ENCODE results near the gene ATF5. TPM values are rescaled to one million over a fixed set of nuclear protein-coding genes. Genes with fewer than 3 reads are reported as not detected.

ATF5 gene, protein sequence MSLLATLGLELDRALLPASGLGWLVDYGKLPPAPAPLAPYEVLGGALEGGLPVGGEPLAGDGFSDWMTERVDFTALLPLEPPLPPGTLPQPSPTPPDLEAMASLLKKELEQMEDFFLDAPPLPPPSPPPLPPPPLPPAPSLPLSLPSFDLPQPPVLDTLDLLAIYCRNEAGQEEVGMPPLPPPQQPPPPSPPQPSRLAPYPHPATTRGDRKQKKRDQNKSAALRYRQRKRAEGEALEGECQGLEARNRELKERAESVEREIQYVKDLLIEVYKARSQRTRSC
- 47.3 and 64.0 TPM in 2 replicates for total RNA-seq (2022)
- percentile 80 among the genes with signal in this experiment for Bru-seq, nascent RNA
- BruChase-seq, experiment 1, labeled RNA remaining after a 2-hour chase = percentile 88 among the genes with signal in this experiment
- BruChase-seq, experiment 2, labeled RNA remaining after a 6-hour chase = percentile 94 among the genes with signal in this experiment
- long read RNA-seq, partial matches to known transcripts = 2 of 16 reads
- long read RNA-seq, other reads (novel, unspliced or antisense) = 14 of 16 reads

DNA sequence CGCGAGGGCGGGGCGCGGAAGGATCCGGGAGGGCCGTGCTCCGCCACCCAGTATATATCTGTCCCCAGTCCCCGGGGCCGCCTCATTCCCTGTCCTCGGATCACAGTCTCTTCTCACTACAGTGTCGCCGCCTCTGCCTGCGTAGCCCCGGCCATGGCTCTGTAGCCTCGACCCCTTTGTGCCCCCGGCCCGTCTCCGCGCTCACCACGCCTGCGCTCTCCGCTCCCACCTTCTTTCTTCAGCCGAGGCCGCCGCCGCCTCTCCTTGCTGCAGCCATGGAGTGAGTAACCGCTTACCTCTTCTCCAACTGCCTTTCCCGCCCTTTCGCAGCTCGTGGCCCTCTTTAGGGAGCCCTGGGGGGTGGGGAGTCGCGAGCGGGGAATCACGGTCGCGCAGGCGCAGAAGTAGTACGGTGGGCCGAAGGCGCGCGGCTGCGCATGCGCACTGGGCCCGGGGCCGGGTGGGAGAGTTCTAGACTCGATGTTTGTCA lies at the start of gene ATF5, which contains the start of gene NUP62:
ATF5 (plus strand) TSS at position 85 of the 490 bp plus-strand sequence. CDS start 1,646 bp downstream, outside the sequence.
NUP62 (minus strand) TSS at position 384 of the 490 bp plus-strand sequence. CDS start 19,697 bp downstream, outside the sequence.
- H3K4me3 ChIP-seq (ENCODE audit: low read depth, low read length) = peak within 1 kb of the TSS; percentile 99
- no peaks in the 10 kb centered on the region for H3K27me3 ChIP-seq (replicated peaks; ENCODE audit: control insufficient read depth, insufficient read depth, low read length)
- H3K4me3 Mint-ChIP-seq (ENCODE audit: unreplicated experiment) = peak within 1 kb of the TSS; percentile 81
- H3K4me1 ChIP-seq = peaks cover 9% of the 10 kb centered on the region
- no peaks in the 10 kb centered on the region for H3K9me3 ChIP-seq
- H3K36me3 ChIP-seq (ENCODE audit: control insufficient read depth, insufficient read depth, low read length) = peaks cover 6% of the 10 kb centered on the region
- TF ChIP-seq, protein P1, sequence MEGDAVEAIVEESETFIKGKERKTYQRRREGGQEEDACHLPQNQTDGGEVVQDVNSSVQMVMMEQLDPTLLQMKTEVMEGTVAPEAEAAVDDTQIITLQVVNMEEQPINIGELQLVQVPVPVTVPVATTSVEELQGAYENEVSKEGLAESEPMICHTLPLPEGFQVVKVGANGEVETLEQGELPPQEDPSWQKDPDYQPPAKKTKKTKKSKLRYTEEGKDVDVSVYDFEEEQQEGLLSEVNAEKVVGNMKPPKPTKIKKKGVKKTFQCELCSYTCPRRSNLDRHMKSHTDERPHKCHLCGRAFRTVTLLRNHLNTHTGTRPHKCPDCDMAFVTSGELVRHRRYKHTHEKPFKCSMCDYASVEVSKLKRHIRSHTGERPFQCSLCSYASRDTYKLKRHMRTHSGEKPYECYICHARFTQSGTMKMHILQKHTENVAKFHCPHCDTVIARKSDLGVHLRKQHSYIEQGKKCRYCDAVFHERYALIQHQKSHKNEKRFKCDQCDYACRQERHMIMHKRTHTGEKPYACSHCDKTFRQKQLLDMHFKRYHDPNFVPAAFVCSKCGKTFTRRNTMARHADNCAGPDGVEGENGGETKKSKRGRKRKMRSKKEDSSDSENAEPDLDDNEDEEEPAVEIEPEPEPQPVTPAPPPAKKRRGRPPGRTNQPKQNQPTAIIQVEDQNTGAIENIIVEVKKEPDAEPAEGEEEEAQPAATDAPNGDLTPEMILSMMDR (IDR thresholded peaks at IDR 0.05; ENCODE audit: insufficient read depth in 1 of 2, low read depth in 1 of 2, low read length in 1 of 2, severe bottlenecking in 1 of 2, unreplicated experiment in 1 of 2) = no peak
- TSS peak; percentile 80 for BruUV-seq (replicated peaks)
- peak within 1 kb of the TSS; percentile 92 for H3K27ac Mint-ChIP-seq (ENCODE audit: unreplicated experiment)
- CTCF ChIA-PET = interaction anchor here (0.5 to 2.2 kb wide), 4 partner anchors 10 to 877 kb away, joined by 3 to 9 read pairs (median 5); no protein-coding TSS in a partner anchor
- H3K9me3 Mint-ChIP-seq (ENCODE audit: unreplicated experiment) = no peaks in the 10 kb centered on the region
- peak; percentile 93 to 94 for DNase-seq
- no peaks in the 10 kb centered on the region for H3K27me3 Mint-ChIP-seq (ENCODE audit: insufficient read depth, unreplicated experiment)
- intact Hi-C loops (cut with micrococcal nuclease; ENCODE audit: unreplicated experiment) = loop anchor here (1.0 kb wide), 1 partner anchor 53 kb away; no protein-coding TSS in a partner anchor
- POLR2A ChIA-PET = interaction anchor here (0.6 to 2.3 kb wide), 10 partner anchors 39 to 400 kb away, joined by 3 to 9 read pairs (median 4); partner anchors contain the start of genes AKT1S1, MYH14, RRAS and TBC1D17
- peaks cover 85% of the 10 kb centered on the region for H3K36me3 Mint-ChIP-seq (ENCODE audit: insufficient read depth, unreplicated experiment)
- peaks cover 23% of the 10 kb centered on the region for H3K4me1 Mint-ChIP-seq (ENCODE audit: low read depth, unreplicated experiment)

DNA sequence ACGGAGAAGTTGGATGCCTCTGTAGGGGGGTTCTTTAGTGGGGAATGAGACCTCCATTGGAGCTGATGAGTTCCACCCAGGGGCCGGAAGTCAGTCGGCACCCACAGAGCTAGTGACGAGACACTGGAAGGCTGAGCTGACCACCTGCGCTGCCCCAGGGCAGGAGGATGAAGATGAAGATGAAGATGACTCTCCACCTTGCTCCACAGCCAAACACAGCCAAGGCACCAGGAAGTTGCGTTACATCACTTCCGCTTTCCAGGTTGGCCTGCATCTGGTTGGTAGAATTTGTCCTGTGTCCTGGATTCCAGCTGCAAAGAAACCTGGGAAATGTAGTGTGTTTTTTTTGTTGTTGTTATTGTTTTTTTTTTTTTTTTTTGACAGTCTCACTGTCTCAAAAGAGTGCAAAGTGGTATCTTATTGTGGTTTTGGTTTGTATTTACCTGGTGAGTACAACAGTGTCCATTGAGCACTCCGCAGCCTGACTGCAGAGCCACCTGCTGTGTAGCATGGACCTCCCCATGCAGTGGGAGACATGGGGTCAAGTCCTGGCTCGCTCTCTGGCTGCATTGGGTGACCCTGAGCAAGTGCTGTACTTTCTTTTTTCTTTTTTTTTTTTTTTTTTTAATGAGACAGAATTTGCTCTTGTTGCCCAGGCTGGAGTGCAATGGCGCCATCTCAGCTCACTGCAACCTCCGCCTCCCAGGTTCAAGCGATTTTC lies 49.6 kb upstream of the ATF5 start:
- ChIA-PET POLR2A (interaction anchor here (0.7 to 1.2 kb wide), 2 partner anchors 11 kb away, joined by 3 to 4 read pairs; no protein-coding TSS in a partner anchor), CTCF (no interaction called here)
- TF ChIP-seq, protein P1 (IDR thresholded peaks at IDR 0.05; ENCODE audit: insufficient read depth in 1 of 2, low read depth in 1 of 2, low read length in 1 of 2, severe bottlenecking in 1 of 2, unreplicated experiment in 1 of 2) = no peak
- no peak for DNase-seq
- peaks cover 13% of the 10 kb centered on the region for H3K36me3 ChIP-seq (ENCODE audit: control insufficient read depth, insufficient read depth, low read length)
- no TSS peak for BruUV-seq (replicated peaks)
- H3K36me3 Mint-ChIP-seq (ENCODE audit: insufficient read depth, unreplicated experiment) = peaks cover 4% of the 10 kb centered on the region
- no peak overlapping the region for H3K4me3 ChIP-seq (ENCODE audit: low read depth, low read length)
- H3K9me3 Mint-ChIP-seq (ENCODE audit: unreplicated experiment) = no peaks in the 10 kb centered on the region
- H3K4me1 Mint-ChIP-seq (ENCODE audit: low read depth, unreplicated experiment) = no peaks in the 10 kb centered on the region
- 0 out of 2 replicates have a peak, but pooled peaks cover 4% of the 10 kb centered on the region for H3K9me3 ChIP-seq
- H3K4me3 Mint-ChIP-seq (ENCODE audit: unreplicated experiment) = no peak overlapping the region
- no peaks in the 10 kb centered on the region for H3K27me3 Mint-ChIP-seq (ENCODE audit: insufficient read depth, unreplicated experiment)
- H3K27me3 ChIP-seq (replicated peaks; ENCODE audit: control insufficient read depth, insufficient read depth, low read length) = no peaks in the 10 kb centered on the region
- intact Hi-C loops (cut with micrococcal nuclease; ENCODE audit: unreplicated experiment) = loop anchor here (10.0 kb wide), 1 partner anchor 435 kb away; no protein-coding TSS in a partner anchor
- H3K4me1 ChIP-seq = peaks cover 9% of the 10 kb centered on the region; the same call in 1 of the 2 replicates
- no peak overlapping the region for H3K27ac Mint-ChIP-seq (ENCODE audit: unreplicated experiment)

All from Caco-2 (cell line).